ENCODE data around the gene PRPSAP2. TPM values are rescaled to one million over a fixed set of nuclear protein-coding genes. Genes with fewer than 3 reads are reported as not detected.

PRPSAP2 gene
- total RNA-seq, 2 donors from 2014 or later, result 19.5 to 23.2 TPM

- H3K27me3 ChIP-seq, result no peaks in the 10 kb centered on the region
- no peak for DNase-seq (ENCODE audit: low spot score)
- TF ChIP-seq CTCF (IDR thresholded peaks at IDR 0.05), result no peak
- peaks cover 41% of the 10 kb centered on the region for H3K36me3 ChIP-seq
- H3K4me3 ChIP-seq, result no peak overlapping the region
- no peak overlapping the region for H3K27ac ChIP-seq
- H3K9me3 ChIP-seq, result no peaks in the 10 kb centered on the region
- H3K4me1 ChIP-seq, result no peaks in the 10 kb centered on the region
Measured at GRCh38 chr17:18974407-18975149, 116.6 kb downstream of the PRPSAP2 start.

- no peak for TF ChIP-seq CTCF (IDR thresholded peaks at IDR 0.05)
- Histone ChIP-seq H3K27me3 (no peaks in the 10 kb centered on the region), H3K36me3 (peaks cover 41% of the 10 kb centered on the region), H3K27ac (no peak overlapping the region), H3K4me1 (no peaks in the 10 kb centered on the region), H3K9me3 (no peaks in the 10 kb centered on the region), H3K4me3 (no peak overlapping the region)
- no peak for DNase-seq (ENCODE audit: low spot score)
Measured at GRCh38 chr17:18975597-18975996, 117.7 kb downstream of the PRPSAP2 start.

GRCh38 chr17:18976201-18976600 lies 118.3 kb downstream of the PRPSAP2 start:
- TF ChIP-seq CTCF (IDR thresholded peaks at IDR 0.05), result no peak

GRCh38 chr17:18977021-18977420 lies 119.1 kb downstream of the PRPSAP2 start:
- DNase-seq (ENCODE audit: low spot score), result no peak
- TF ChIP-seq CTCF (IDR thresholded peaks at IDR 0.05), result no peak
- Histone ChIP-seq H3K4me3 (no peak overlapping the region), H3K4me1 (no peaks in the 10 kb centered on the region), H3K27me3 (no peaks in the 10 kb centered on the region), H3K9me3 (no peaks in the 10 kb centered on the region), H3K27ac (no peak overlapping the region), H3K36me3 (peaks cover 31% of the 10 kb centered on the region)

More at GRCh38 chr17:18976201-18976600, 118.3 kb downstream of the PRPSAP2 start:
- no peak for DNase-seq (ENCODE audit: low spot score)
- Histone ChIP-seq H3K9me3 (no peaks in the 10 kb centered on the region), H3K4me3 (no peak overlapping the region), H3K27ac (no peak overlapping the region), H3K4me1 (no peaks in the 10 kb centered on the region), H3K27me3 (no peaks in the 10 kb centered on the region), H3K36me3 (peaks cover 35% of the 10 kb centered on the region)

- Histone ChIP-seq H3K27ac (no peak overlapping the region), H3K4me3 (no peak overlapping the region), H3K36me3 (peaks cover 31% of the 10 kb centered on the region), H3K9me3 (no peaks in the 10 kb centered on the region), H3K4me1 (no peaks in the 10 kb centered on the region), H3K27me3 (no peaks in the 10 kb centered on the region)
- no peak for TF ChIP-seq CTCF (IDR thresholded peaks at IDR 0.05)
- DNase-seq (ENCODE audit: low spot score), result no peak
Measured at GRCh38 chr17:18977646-18978045, 119.7 kb downstream of the PRPSAP2 start.

GRCh38 chr17:18978050-18978449 lies 120.1 kb downstream of the PRPSAP2 start:
- no peak for DNase-seq (ENCODE audit: low spot score)
- Histone ChIP-seq H3K9me3 (no peaks in the 10 kb centered on the region), H3K27me3 (no peaks in the 10 kb centered on the region), H3K36me3 (peaks cover 31% of the 10 kb centered on the region), H3K4me1 (no peaks in the 10 kb centered on the region), H3K27ac (no peak overlapping the region), H3K4me3 (no peak overlapping the region)
- TF ChIP-seq CTCF (IDR thresholded peaks at IDR 0.05), result no peak

Data from right atrium auricular region (tissue), 2 donors.